GOT3 (cell line): ENCODE measurements around the gene ANKRD40.

Source experiments
- DNase-seq: peaks from one replicate; lab custom pipeline; 2025; ENCODE audit warnings: mixed read lengths; lab: John Stamatoyannopoulos, UW

ANKRD40 gene

DNA sequence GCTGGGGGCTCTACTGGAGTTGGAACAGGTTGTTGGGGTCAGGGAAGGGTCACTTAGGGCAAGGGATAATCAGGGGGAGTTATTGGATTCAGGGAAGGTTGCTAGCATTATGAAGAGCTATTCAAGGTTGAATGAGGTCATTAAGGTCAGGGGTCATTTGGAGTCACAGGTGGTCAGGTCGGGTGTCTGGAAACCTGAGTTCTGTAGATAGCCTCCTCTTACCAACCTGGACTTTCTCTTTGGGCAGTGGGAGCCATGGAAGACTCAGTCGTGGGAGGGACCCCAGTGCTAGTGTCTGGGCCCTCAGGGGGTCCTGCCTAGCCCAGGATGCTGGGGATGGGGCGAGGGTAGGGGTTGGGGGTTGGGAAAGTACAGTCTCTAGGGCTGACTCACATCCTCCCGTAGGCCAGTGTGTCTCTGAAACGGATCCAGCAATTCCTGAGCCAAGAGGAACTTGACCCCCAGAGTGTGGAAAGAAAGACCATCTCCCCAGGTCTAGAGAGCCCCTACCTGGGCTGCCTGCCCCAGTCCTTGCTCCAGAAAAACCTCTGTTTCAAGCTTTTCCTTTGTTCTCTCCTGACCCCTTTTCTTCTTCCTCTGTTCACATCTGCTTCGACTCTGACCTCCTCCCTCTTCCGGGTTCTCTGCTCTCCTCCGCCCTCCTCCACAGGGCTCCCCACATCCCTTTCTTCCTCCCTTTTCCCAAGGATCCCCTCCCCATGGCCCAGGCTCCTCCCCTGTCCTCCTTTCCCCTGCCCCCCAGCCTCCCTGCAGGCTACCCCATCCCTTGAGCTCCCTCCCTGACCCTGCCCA lies 39.5 kb downstream of the ANKRD40 start:
- DNase-seq, result no peak

DNA sequence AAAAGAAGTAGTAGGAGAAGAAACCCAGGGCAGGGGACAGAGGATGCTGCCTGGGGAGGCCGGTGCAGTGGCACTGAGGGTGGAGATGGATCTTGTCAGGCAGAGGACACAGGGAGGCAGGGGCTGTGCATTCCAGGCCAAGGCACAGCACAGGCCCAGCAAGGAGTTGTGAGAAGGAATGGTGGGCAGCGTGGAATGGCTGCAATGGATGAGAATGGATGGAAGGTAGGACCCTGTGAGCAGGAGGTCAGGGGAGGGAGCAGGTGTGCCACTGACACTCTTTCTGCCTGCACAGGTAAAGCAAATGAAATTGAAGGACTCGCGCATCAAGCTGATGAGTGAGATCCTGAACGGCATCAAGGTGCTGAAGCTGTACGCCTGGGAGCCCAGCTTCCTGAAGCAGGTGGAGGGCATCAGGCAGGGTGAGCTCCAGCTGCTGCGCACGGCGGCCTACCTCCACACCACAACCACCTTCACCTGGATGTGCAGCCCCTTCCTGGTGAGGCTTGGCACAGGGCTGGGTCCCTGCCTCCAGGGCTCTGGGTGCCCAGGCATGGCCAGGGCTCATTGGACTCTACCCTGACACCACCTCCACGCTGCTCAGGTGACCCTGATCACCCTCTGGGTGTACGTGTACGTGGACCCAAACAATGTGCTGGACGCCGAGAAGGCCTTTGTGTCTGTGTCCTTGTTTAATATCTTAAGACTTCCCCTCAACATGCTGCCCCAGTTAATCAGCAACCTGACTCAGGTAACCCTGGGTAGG lies 40.3 kb downstream of the ANKRD40 start:
- no peak for DNase-seq

- DNase-seq, result no peak
Observed at GRCh38 chr17:50666316-50666715, 41.4 kb downstream of the ANKRD40 start.

DNA sequence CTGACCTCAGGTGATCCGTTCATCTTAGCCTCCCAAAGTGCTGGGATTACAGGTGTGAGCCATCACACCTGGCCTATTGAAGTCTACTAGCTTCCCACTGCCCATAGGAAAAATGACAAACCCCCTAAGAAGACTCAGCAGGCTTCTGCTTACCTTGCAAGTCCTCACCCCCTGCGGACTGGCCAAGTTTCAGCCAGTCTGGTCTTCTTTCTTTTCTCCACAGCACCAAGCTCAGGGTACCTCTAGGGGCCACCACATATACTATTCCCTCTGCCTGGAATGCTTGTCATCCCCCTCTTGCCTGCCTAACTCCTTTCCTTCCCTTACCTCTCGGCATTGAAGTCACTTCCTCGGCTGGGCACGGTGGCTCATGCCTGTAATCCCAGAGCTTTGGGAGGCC lies 41.9 kb downstream of the ANKRD40 start:
- DNase-seq, result no peak

DNA sequence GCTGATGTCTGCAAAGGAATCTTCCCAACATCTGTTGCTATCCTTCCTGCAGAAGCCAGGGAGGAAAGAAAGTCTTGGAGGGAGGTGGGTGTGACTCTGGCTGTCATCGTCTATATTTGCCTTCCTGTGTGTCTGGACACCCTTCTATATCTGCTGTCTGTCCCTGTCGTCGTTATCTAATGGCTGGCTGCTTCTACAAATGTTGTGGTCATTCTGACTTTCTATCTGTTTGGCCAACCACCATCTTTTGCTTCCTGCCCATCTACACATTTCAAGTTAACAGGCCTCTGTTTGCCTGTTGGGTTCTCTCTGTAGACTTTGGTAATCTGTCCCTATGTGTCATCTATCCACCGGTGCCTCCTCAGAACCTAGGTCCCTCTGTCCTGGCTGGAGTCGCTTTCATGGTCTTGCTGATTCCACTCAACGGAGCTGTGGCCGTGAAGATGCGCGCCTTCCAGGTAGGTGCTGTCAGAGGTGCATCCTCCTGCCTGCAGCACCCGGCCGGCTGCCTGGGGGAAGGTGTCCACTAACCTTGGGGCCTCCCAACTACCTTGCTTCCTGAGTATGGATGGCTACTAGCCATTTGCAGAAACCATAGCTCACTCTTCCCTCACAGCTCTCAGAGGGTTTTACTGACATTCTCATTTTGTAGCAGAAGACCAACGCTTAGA lies 42.8 kb downstream of the ANKRD40 start:
- DNase-seq, result no peak

- no peak for DNase-seq
Observed at GRCh38 chr17:50663812-50664374, 43.8 kb downstream of the ANKRD40 start.

- no peak for DNase-seq
Observed at GRCh38 chr17:50662632-50663225, 45.0 kb downstream of the ANKRD40 start.

DNA sequence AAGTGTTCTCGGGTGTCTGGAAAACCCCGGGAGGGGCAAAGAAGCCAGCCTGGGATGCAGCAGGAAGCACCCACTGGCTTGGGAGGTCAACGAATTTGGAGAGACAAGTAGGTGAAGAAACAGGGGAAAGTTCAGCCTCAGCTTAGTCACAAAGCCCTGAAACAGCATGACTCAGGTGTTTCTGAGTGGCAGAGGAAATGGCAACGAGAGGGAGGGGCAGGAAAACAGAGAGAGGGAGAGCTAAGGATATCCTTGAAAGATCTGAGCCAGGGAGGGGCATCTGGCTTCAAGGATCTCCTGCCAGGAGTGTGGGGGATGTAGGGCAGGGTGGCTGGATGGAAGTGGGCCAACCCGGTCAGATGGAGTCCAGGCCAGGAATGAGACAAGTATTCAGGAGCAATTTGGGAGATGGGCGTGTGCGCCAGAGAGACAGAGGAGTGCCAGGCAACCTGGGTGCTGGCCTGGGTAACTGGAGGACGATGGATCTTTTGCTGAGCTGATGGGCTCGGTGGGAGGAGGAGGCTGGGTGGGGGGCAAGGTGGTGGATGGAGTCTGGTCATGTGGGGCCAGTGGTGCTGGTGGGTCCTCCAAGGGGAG lies 45.8 kb downstream of the ANKRD40 start:
- DNase-seq, result no peak

- DNase-seq, result no peak
Observed at GRCh38 chr17:50661348-50661747, 46.4 kb downstream of the ANKRD40 start.

DNA sequence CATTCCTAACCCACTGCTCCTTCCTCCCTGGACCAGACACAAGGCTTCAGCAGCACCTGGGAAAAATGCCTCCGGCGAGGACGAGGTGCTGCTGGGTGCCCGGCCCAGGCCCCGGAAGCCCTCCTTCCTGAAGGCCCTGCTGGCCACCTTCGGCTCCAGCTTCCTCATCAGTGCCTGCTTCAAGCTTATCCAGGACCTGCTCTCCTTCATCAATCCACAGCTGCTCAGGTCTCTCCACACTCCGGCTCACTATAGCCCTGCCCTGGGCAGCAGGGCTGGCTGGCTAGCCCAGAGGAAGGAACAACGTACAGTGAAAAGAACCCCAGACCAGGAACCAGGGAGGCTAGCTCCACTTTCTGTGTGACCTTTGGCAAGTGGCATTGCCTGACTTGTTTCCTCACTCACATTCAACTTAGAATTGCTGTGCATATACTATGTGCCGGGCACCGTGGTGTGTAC lies 46.8 kb downstream of the ANKRD40 start:
- no peak for DNase-seq

- no peak for DNase-seq
Observed at GRCh38 chr17:50660042-50660886, 47.5 kb downstream of the ANKRD40 start.

DNA sequence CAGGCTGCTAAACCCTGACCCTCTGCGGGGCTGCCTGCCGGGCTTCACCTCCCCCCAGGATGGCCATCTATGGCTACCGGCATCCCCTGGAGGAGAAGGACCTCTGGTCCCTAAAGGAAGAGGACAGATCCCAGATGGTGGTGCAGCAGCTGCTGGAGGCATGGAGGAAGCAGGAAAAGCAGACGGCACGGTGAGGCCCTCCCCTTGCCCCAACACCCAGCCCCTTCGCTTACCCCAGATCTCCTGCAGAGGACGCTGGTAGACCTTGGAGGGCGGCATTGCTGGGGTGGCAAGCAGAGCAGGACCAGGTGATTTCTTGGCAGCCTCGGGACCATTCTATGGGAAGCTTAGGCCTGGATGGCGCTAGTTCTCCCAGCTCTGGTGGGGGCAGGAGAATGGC lies 48.5 kb downstream of the ANKRD40 start:
- DNase-seq, result no peak

DNA sequence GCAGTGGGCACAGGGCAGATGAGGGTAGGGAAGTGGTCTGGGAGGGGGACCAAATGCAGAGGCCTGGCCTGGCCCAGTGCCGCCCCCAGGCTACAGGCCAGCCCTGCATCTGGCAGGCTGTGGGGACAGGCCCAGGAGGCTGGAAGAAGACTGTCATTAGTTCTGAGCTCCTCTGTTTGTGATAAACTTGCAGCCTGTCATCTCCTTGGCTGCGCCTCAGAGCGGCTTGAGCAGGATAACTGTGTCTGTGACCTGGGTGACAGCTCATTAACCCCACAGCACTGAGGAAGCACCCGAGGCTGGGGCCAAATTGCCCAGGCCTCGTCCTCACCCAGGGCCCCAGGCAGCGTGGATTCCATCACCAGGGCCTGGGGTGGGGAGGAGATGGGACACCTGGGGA lies 49.1 kb downstream of the ANKRD40 start:
- no peak for DNase-seq

DNA sequence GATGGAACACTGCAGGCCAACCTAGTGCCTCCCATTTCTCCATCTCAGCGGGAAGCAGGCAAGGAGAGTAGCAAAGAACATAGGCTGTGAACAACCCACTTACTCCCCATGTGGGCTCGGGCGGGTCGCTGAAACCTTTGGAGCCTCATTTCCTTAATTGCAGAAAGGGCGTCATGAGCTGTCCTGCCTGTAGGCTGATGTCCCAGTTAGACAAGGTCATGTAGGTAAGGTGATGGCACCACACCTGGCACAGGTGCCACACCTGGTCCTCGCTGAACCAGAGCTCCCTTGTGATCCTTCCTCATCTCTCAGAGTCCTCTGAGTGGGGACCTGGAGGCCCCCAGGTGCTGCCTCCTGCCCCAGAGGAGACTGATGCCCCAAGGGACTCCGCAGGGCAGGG lies 50.1 kb downstream of the ANKRD40 start:
- DNase-seq, result no peak

DNA sequence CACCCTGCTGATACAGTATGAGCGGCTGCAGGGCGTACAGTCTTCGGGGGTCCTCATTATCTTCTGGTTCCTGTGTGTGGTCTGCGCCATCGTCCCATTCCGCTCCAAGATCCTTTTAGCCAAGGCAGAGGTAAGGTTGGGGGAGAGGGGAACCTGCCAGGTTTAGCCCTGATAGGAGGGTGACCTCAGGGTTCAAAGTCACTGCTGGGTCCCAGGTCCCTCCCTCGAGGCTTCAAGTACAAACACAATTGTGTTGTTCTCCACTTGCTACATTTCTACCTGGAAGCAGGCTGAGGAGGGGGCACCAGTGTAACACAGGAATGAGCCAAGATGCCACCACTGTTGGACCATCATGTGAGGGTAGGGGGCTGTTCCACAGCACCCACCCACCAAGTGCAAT lies 50.7 kb downstream of the ANKRD40 start:
- no peak for DNase-seq

GRCh38 chr17:50656509-50656908 lies 51.2 kb downstream of the ANKRD40 start:
- no peak for DNase-seq

DNA sequence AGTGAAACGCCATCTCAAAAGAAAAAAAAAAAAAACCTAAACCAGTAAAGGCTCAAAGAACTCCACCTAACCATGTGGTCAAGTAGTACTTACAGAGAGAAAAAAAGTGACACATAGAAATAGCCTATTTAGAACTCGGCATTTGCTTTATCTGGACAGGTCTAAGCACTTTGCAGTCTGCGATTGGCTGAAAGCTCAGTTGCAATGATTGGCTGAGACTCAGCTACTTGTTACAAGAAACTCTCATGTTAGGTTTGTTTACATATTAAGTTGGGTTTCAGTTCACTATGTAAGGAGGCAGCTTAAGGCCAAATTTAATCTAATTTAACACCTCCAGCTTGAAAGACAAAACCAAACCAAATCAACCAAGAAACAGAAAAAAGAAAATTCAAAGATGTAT lies 54.0 kb downstream of the ANKRD40 start:
- no peak for DNase-seq

DNA sequence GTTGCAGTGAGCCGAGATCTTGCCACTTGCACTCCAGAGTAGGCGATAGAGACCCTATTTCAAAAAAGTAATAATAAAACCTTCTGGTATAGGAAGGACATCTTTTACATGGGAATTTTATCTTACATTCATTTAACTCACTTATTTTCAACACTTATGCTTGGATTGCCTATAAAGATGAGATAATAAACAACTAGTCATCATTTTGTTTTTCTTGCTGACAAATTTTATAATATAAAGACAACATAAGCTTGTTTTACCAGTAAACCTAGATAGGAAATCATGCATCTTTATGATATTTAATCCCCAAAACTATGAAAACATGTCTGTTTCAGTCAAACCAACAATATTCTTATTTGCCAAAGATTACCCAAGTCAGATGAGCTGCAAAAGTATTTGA lies 56.1 kb downstream of the ANKRD40 start:
- no peak for DNase-seq

DNA sequence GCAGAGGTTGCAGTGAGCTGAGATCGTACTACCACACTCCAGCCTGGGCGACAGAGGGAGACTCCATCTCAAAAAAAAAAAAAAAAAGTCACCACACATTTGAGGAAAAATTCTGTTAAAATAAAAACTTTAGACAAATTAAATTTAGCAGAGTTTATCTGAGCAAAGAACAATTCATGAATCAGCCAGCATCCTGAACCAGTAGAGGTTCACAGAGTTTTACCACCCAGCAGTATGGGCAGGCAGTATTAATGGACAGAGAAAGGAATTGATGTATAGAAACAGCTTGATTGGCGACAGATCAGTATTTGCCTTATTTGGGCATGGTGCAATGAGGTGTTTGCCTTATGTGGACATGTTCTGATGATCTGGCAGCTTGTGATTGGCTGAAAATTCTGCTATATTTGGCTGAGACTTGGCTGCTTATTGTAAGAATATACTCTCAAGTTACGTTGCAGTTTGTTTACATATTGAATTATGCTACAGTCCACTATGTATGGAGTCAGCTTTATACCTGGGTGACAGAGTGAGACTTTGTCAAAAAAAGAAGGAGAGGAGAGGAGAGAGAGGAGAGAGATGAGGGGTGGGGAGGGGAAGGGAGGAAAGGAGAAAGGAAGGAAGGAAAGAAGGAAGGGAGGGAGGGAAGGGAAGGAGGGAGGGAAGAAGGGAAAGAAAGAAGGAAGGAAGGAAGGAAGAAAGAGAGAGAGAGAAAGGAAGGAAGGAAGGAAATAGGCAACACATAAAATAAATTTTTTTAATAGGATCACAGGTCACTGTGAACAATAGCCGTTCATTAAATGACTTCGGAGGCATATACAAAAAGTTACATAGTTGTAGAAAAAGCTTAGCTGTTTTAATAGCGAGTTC lies 58.4 kb downstream of the ANKRD40 start:
- no peak for DNase-seq

GRCh38 chr17:50647187-50647586 lies 60.5 kb downstream of the ANKRD40 start:
- no peak for DNase-seq
